Tibial nerve (tissue), 3 donors: ENCODE measurements around the gene GSTM5.

Source experiments
- POLR2A ChIP-seq, 2 donors: fragments of 450-650 bp; IDR thresholded peaks; one replicate each; pipeline ENCODE4 v1.6.1; 2017; ENCODE audit warnings: antibody characterized with exemption in 2 of 2, mild to moderate bottlenecking in 2 of 2, moderate library complexity in 2 of 2
- TF ChIP-seq, protein P1 (sequence below), 5 experiments: fragments of 200-600 bp in 3 of 5; fragments of 450-650 bp in 2 of 5; sonication (generic) in 3 of 5; IDR thresholded peaks; one replicate each; pipeline ENCODE4 v1.5.1; 2016 to 2019; ENCODE audit warnings: antibody characterized with exemption in 5 of 5, mild to moderate bottlenecking in 3 of 5, moderate library complexity in 2 of 5

DNA sequence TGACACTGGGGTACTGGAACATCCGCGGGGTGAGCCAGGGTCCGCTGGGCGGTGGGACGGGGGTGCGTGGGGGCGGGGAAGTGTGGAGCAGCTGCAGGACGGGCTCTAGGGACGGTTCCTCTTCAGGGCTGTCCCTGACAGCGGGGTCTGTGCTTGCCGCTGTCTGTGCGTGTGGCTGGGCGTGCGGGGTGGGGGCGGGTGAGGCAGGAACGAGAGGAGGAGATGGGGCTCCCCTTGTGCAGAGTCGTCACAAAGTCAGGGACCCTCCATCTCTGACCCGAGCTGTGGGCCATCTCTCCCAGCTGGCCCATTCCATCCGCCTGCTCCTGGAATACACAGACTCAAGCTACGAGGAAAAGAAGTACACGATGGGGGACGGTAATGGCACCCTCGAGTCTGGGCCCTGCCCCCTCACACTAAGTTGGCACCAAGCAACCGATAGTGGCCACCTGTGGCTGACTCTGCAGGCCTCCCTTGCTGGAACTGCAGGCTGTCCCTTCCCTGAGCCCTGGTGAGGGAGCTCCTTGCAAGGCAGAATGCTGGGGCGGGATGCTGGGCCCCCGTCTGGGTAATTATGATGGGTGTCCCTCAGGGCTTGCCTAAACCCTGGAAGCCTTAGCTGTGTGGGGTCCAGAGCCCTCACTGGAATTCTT is 43.8 kb upstream of the GSTM5 start:
- TF ChIP-seq, protein P1, sequence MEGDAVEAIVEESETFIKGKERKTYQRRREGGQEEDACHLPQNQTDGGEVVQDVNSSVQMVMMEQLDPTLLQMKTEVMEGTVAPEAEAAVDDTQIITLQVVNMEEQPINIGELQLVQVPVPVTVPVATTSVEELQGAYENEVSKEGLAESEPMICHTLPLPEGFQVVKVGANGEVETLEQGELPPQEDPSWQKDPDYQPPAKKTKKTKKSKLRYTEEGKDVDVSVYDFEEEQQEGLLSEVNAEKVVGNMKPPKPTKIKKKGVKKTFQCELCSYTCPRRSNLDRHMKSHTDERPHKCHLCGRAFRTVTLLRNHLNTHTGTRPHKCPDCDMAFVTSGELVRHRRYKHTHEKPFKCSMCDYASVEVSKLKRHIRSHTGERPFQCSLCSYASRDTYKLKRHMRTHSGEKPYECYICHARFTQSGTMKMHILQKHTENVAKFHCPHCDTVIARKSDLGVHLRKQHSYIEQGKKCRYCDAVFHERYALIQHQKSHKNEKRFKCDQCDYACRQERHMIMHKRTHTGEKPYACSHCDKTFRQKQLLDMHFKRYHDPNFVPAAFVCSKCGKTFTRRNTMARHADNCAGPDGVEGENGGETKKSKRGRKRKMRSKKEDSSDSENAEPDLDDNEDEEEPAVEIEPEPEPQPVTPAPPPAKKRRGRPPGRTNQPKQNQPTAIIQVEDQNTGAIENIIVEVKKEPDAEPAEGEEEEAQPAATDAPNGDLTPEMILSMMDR (IDR thresholded peaks at IDR 0.05) = no peak
- no peak for TF ChIP-seq POLR2A (IDR thresholded peaks at IDR 0.05)
